H1 (cell line): ENCODE results near the gene ZNF227. TPM values are rescaled to one million over a fixed set of nuclear protein-coding genes. Genes with fewer than 3 reads are reported as not detected.

Experiments
- CTCF ChIA-PET: fragments of 300-600 bp; sonication (Branson Sonifier 250); formaldehyde crosslinking; loops from one replicate; lab custom pipeline; 2021; ENCODE audit not compliant: partially characterized antibody; lab: Charles Lee
- POLR2A ChIA-PET: fragments of 300-600 bp; sonication (Branson Sonifier 250); formaldehyde crosslinking; loops from one replicate; lab custom pipeline; 2021; ENCODE audit warnings: inconsistent platforms; ENCODE audit not compliant: partially characterized antibody; lab: Charles Lee
- DNase-seq, 2 experiments: peaks; one replicate each; pipeline versions ENCODE4 v3.0.0 to v3.0.0-alpha.2; 2010 to 2022; ENCODE audit warnings: low spot score in 2 of 2, low read depth in 1 of 2, mixed read lengths in 1 of 2
- FAIRE-seq: peaks from 2 replicates; lab custom pipeline; 2011; peaks lifted over from hg19 to GRCh38; lab: Jason Lieb, UNC
- H2AFZ ChIP-seq: 2 replicates; pipeline ENCODE4 v1.8.1; 2012; ENCODE audit warnings: low read length, inconsistent platforms
- H2AK5ac ChIP-seq: 2 replicates; pipeline ENCODE4 v1.6.1; 2013; ENCODE audit warnings: low read depth, low read length
- H2BK120ac ChIP-seq: replicated peaks from 2 replicates; pipeline ENCODE3; 2013; ENCODE audit warnings: low read depth, low read length, inconsistent platforms
- H2BK12ac ChIP-seq: 2 replicates; pipeline ENCODE4 v1.6.1; 2013; ENCODE audit warnings: low read depth, low read length
- H2BK15ac ChIP-seq: 2 replicates; pipeline ENCODE4 v1.6.1; 2013; ENCODE audit warnings: low read length
- H2BK20ac ChIP-seq: 2 replicates; pipeline ENCODE4 v1.6.1; 2013; ENCODE audit warnings: low read length
- H2BK5ac ChIP-seq: 2 replicates; pipeline ENCODE4 v1.6.1; 2013; ENCODE audit warnings: low read depth, low read length
- H3K14ac ChIP-seq: 2 replicates; pipeline ENCODE4 v1.6.1; 2013; ENCODE audit warnings: inconsistent platforms; ENCODE audit not compliant: insufficient read length
- H3K18ac ChIP-seq: 2 replicates; pipeline ENCODE4 v1.6.1; 2013; ENCODE audit warnings: low read length; ENCODE audit errors: extremely low read depth
- H3K23ac ChIP-seq: 2 replicates; pipeline ENCODE4 v1.6.1; 2013; ENCODE audit warnings: inconsistent platforms; ENCODE audit not compliant: insufficient read length
- H3K23me2 ChIP-seq: 2 replicates; pipeline ENCODE4 v1.6.1; 2013; ENCODE audit warnings: low read depth, low read length
- H3K27ac ChIP-seq: 2 replicates; pipeline ENCODE4 v1.6.1; 2011; ENCODE audit warnings: low read depth, low read length, inconsistent platforms
- H3K27me3 ChIP-seq, 4 experiments: replicated peaks in 1 of 4; 1 replicate in 1 of 4; 2 replicates in 3 of 4; pipeline versions ENCODE4 v1.6.1 to v1.8.1; 2011 to 2013; ENCODE audit warnings: low read length in 3 of 4, mild to moderate bottlenecking in 3 of 4, inconsistent platforms in 2 of 4, mixed read lengths in 2 of 4, moderate library complexity in 1 of 4; ENCODE audit not compliant: control insufficient read depth in 3 of 4, insufficient read depth in 3 of 4; ENCODE audit errors: extremely low read depth in 1 of 4
- H3K36me3 ChIP-seq, 4 experiments: 2 replicates each; pipeline versions ENCODE4 v1.6.1 to v1.8.1; 2011 to 2013; ENCODE audit warnings: mild to moderate bottlenecking in 4 of 4, low read length in 3 of 4, moderate library complexity in 2 of 4, control low read depth in 1 of 4, inconsistent platforms in 1 of 4; ENCODE audit not compliant: insufficient read depth in 4 of 4, control insufficient read depth in 2 of 4
- H3K4ac ChIP-seq: replicated peaks from 2 replicates; pipeline ENCODE3; 2013; ENCODE audit warnings: low read length, low read depth, mixed read lengths, inconsistent platforms; ENCODE audit not compliant: insufficient read length
- H3K4me1 ChIP-seq, 4 experiments: replicated peaks in 1 of 4; 1 replicate in 1 of 4; 2 replicates in 3 of 4; pipeline versions ENCODE4 v1.6.1 to v1.8.1; 2011 to 2013; ENCODE audit warnings: low read length in 3 of 4, inconsistent platforms in 2 of 4, mixed read lengths in 1 of 4; ENCODE audit not compliant: insufficient read depth in 4 of 4, control insufficient read depth in 3 of 4
- H3K4me2 ChIP-seq, 2 experiments: 2 replicates each; pipeline versions ENCODE4 v1.6.1 to v1.8.1; 2011 to 2013; ENCODE audit warnings: low read depth in 2 of 2, low read length in 2 of 2, control low read depth in 1 of 2, inconsistent platforms in 1 of 2, mild to moderate bottlenecking in 1 of 2; ENCODE audit not compliant: insufficient read depth in 1 of 2
- H3K4me3 ChIP-seq, 4 experiments: fragments of 200-600, 300-600 bp in 1 of 4; sonication (generic), shearing (Covaris generic), sonication (Bioruptor Twin) in 1 of 4; 2 replicates each; pipeline versions ENCODE4 v1.5.1 to v1.8.1; 2011 to 2016; ENCODE audit warnings: low read length in 4 of 4, low read depth in 3 of 4, control low read depth in 2 of 4, inconsistent platforms in 2 of 4, mild to moderate bottlenecking in 2 of 4, mixed read lengths in 1 of 4, moderate library complexity in 1 of 4; ENCODE audit not compliant: insufficient read depth in 2 of 4; ENCODE audit errors: extremely low read depth in 1 of 4
- H3K56ac ChIP-seq: replicated peaks from 2 replicates; pipeline ENCODE3; 2013; ENCODE audit warnings: low read depth, mild to moderate bottlenecking, mixed read lengths, low read length, inconsistent platforms; ENCODE audit not compliant: insufficient read length
- H3K79me1 ChIP-seq: 2 replicates; pipeline ENCODE4 v1.6.1; 2013; ENCODE audit warnings: low read depth, low read length, control low read depth
- H3K79me2 ChIP-seq, 2 experiments: 2 replicates each; pipeline versions ENCODE4 v1.6.1 to v1.8.1; 2012 to 2013; ENCODE audit warnings: low read length in 2 of 2, mild to moderate bottlenecking in 2 of 2, inconsistent platforms in 1 of 2; ENCODE audit not compliant: insufficient read depth in 2 of 2, control insufficient read depth in 1 of 2
- H3K9ac ChIP-seq, 4 experiments: replicated peaks in 1 of 4; 1 replicate in 1 of 4; 2 replicates in 3 of 4; pipeline versions ENCODE4 v1.6.1 to v1.8.1; 2011 to 2013; ENCODE audit warnings: low read depth in 3 of 4, low read length in 3 of 4, control low read depth in 2 of 4, mild to moderate bottlenecking in 2 of 4, moderate library complexity in 2 of 4, inconsistent platforms in 1 of 4; ENCODE audit errors: extremely low read depth in 1 of 4
- H3K9me3 ChIP-seq, 2 experiments: 2 replicates each; pipeline versions ENCODE4 v1.6.1 to v1.8.1; 2012 to 2013; ENCODE audit warnings: mild to moderate bottlenecking in 2 of 2, moderate library complexity in 2 of 2, control low read depth in 1 of 2, inconsistent platforms in 1 of 2, low read depth in 1 of 2, low read length in 1 of 2, mixed read lengths in 1 of 2; ENCODE audit not compliant: insufficient read depth in 2 of 2
- H4K20me1 ChIP-seq, 2 experiments: replicated peaks in 1 of 2; 2 replicates each; pipeline versions ENCODE3 to v1.8.1; 2011 to 2013; ENCODE audit warnings: inconsistent platforms in 2 of 2, low read length in 2 of 2, mild to moderate bottlenecking in 1 of 2; ENCODE audit not compliant: insufficient read depth in 2 of 2, control insufficient read depth in 1 of 2
- H4K5ac ChIP-seq: 2 replicates; pipeline ENCODE4 v1.6.1; 2013; ENCODE audit warnings: low read length, low read depth, mixed read lengths, inconsistent platforms; ENCODE audit not compliant: insufficient read length
- H4K8ac ChIP-seq: 2 replicates; pipeline ENCODE4 v1.8.0; 2013; ENCODE audit warnings: mild to moderate bottlenecking, moderate library complexity, low read length, inconsistent platforms; ENCODE audit not compliant: insufficient read depth; ENCODE audit errors: extremely low read depth
- H4K91ac ChIP-seq: replicated peaks from 2 replicates; pipeline ENCODE3; 2013; ENCODE audit warnings: low read length, mixed read lengths, inconsistent platforms; ENCODE audit not compliant: insufficient read length
- ASH2L ChIP-seq: fragments of 200-600, 300-600 bp; sonication (generic); IDR thresholded peaks from one replicate; pipeline ENCODE4 v1.7.1; 2017; ENCODE audit warnings: low read length
- GABPA ChIP-seq: IDR thresholded peaks from 2 replicates; pipeline ENCODE4 v1.6.1; 2011; ENCODE audit warnings: mild to moderate bottlenecking, low read length, moderate library complexity, borderline replicate concordance; ENCODE audit not compliant: insufficient read depth
- HDAC6 ChIP-seq: IDR thresholded peaks from one replicate; pipeline ENCODE4 v1.7.1; 2012; ENCODE audit warnings: low read depth, mild to moderate bottlenecking, inconsistent platforms, low read length, moderate library complexity
- JUND ChIP-seq: IDR thresholded peaks from 2 replicates; pipeline ENCODE4 v1.6.1; 2011; ENCODE audit warnings: mild to moderate bottlenecking, improper control_type of control experiment, low read length
- NANOG ChIP-seq: IDR thresholded peaks from 2 replicates; pipeline ENCODE4 v1.6.1; 2011; ENCODE audit warnings: low read length, low read depth, mild to moderate bottlenecking, inconsistent platforms; ENCODE audit not compliant: insufficient read depth, poor library complexity, severe bottlenecking
- USF2 ChIP-seq: IDR thresholded peaks from 2 replicates; pipeline ENCODE4 v1.6.1; 2011; ENCODE audit warnings: low read length, improper control_type of control experiment
- WGBS, 2 experiments: shearing (Covaris generic) in 1 of 2; methylation state at CpG; one replicate each; pipeline versions ENCODE4 v1.1.6 to v1.1.7; 2013 to 2015; ENCODE audit warnings: low lambda C conversion rate in 2 of 2, mixed read lengths in 2 of 2, inconsistent platforms in 1 of 2, low coverage in 1 of 2, missing lambda C conversion rate in 1 of 2; ENCODE audit not compliant: insufficient replicate concordance in 2 of 2, insufficient coverage in 1 of 2, insufficient read length in 1 of 2; ENCODE audit errors: extremely low coverage in 1 of 2, missing lambda C conversion rate in 1 of 2; 5-methylcytosine and 5-hydroxymethylcytosine counted together
- polyA plus RNA-seq, 7 experiments: library from polyadenylated mRNA; depleted of rRNA in 3 of 7; stranded (reverse) in 5 of 7; unstranded in 2 of 7; fragments of >200 nt in 5 of 7; fragments of 200-250 nt in 2 of 7; gene quantifications; 1 replicate in 5 of 7; 2 replicates in 1 of 7; 4 replicates in 1 of 7; pipeline versions ENCODE4 v1.2.1 to v1.2.3, GENCODE V29; 2011 to 2013; ENCODE audit warnings: missing spikeins in 2 of 7, mixed read lengths in 2 of 7
- total RNA-seq: library from RNA; stranded (reverse); fragmentation: NEBNext Ultra II Directional; extraction: Animal tissue kit (Norgen Biotek cat#: 25700); gene quantifications from 2 replicates; pipeline ENCODE4 v1.2.1, GENCODE V29; 2021

Gene ZNF227
- total and polyA plus RNA-seq, 2 of the 8 experiments (the other 6 are each of a cell fraction or from before 2014, with no cell fraction given): 4.9 to 23.9 TPM

GRCh38 chr19:44260343-44260681, 48.0 kb downstream of the ZNF227 start:
- Histone ChIP-seq H4K20me1 (peaks cover 0 to 1% of the 10 kb centered on the region in 2 experiments), H3K56ac (peak overlapping the region; percentile 21), H3K79me1 (no peaks in the 10 kb centered on the region), H3K18ac (no peak overlapping the region), H4K8ac (no peak overlapping the region), H3K9me3 (peaks cover 8% of the 10 kb centered on the region in 2 experiments; a peak in 3 of 4 replicates), H4K91ac (no peak overlapping the region), H3K23me2 (peaks cover 8% of the 10 kb centered on the region), H2AK5ac (no peak overlapping the region), H3K4me3 (peak overlapping the region; percentile 60 to 83 (median 64)), H2BK15ac (no peak overlapping the region), H3K4ac (no peak overlapping the region), H3K27me3 (no peaks in the 10 kb centered on the region), H3K23ac (no peak overlapping the region), H2BK120ac (no peak overlapping the region), H3K27ac (no peak overlapping the region), H2AFZ (peak overlapping the region; percentile 97), H3K4me1 (peaks cover 0 to 3% (median under 1%) of the 10 kb centered on the region in 4 experiments; a peak in 1 of 7 replicates), H3K9ac (peak overlapping the region in 2 of 4 experiments; percentile 23 to 50; a peak in 4 of 7 replicates), H2BK12ac (no peak overlapping the region), H3K4me2 (peak overlapping the region; percentile 75 to 88), H3K36me3 (no peaks in the 10 kb centered on the region), H3K14ac (no peak overlapping the region), H4K5ac (no peak overlapping the region), H3K79me2 (no peaks in the 10 kb centered on the region), H2BK20ac (no peak overlapping the region), H2BK5ac (peak overlapping the region; percentile 56; the same call in 1 of the 2 replicates)
- 19% methylated on average over 7 of the region's 7 CpGs; no CpG with 5 or more reads in 1 of the 2 experiments for WGBS, 2 experiments
- no peak for TF ChIP-seq NANOG
- no peak for TF ChIP-seq JUND
- peak; percentile 25 for TF ChIP-seq ASH2L
- no peak for TF ChIP-seq USF2
- no peak for TF ChIP-seq GABPA
- TF ChIP-seq HDAC6: no peak
- no peak for FAIRE-seq
- POLR2A ChIA-PET: interaction anchor here (1.1 to 1.8 kb wide), 4 partner anchors 13 to 240 kb away, joined by 3 to 5 read pairs (median 4); partner anchors contain the start of gene ZNF180
- CTCF ChIA-PET: no interaction called here
- peak in 1 of 2 experiments; percentile 45 for DNase-seq
